IPS-18c (cell line): Measurements from ENCODE around the gene GDF7.

ENCODE experiments used
- H3K4me3 ChIP-seq: 2 replicates; pipeline ENCODE4 v1.7.0; 2013; ENCODE audit warnings: low read depth, mild to moderate bottlenecking, low read length, moderate library complexity; ENCODE audit not compliant: insufficient read depth
- H3K9me3 ChIP-seq: one replicate; pipeline ENCODE4 v1.6.1; 2013; ENCODE audit warnings: mild to moderate bottlenecking, low read length, moderate library complexity; ENCODE audit not compliant: control insufficient read depth, insufficient read depth

The GDF7 gene

DNA sequence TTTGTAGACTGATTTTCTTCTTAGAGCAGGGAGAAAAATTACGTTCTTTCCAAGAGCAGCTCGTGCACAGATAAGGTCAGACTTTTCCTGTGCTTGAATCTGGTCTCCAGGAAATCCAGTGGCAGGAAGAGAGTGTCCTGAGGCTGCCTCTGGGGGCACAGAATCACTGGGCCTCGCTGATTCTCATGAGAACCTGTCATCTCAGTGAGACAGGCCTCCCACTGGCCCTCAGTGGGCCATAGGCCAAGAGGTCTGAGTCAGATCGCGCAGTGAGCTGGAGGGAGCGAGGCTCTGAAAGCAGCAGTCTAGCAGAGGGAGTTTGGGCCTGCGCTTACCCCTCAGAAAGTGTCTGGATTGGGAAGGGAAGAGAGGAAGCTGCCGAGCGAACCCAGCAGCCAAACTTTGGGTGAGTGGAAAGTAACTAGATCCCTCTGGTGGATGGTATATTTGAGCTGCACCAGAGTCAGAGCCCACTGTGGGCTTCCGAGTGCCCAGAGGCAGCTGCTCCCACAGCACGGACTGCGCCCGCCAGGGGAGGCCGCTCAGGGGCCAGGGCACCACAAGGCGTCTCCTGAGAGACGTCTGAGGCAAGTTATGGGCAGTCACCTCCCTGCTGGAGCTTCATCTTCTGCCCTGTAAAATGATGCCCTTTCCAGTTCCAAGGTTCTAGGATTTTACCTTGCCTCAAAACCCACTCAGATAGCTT lies 8.2 kb downstream of the GDF7 start:
- Histone ChIP-seq H3K4me3 (no peak overlapping the region), H3K9me3 (no peaks in the 10 kb centered on the region)

DNA sequence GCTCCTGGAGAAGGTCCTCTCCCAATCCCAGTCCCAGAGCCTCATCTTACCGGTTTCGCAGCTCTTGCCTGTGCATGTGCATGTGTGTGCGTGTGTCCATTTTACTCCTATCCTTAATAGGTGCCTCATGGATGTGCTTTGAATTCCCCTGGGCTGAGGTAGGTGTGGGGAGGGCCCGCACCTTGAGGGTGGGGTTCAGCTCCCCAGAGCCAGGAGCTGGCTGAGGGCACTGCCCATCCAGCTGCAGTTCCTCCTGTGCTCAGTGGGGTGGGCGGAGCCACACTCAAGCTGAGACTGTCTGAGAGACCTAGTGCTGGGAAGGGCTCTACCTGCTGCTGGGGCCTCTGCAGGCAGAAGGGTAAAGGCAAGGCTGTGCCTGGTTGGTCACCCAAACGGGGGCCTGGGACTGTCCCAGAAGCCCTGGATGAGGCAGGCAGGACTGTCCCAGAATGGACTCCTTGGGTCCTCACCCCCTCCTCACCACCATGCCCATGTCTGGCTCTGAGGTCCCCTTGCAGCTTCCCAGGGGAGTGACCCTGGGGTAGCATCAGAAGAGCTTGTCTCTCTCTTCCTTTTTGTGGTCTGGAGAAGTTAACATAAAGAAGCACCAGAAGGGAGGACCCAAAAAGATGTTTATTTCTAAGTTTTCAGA lies 8.9 kb downstream of the GDF7 start:
- Histone ChIP-seq H3K4me3 (no peak overlapping the region), H3K9me3 (no peaks in the 10 kb centered on the region)

DNA sequence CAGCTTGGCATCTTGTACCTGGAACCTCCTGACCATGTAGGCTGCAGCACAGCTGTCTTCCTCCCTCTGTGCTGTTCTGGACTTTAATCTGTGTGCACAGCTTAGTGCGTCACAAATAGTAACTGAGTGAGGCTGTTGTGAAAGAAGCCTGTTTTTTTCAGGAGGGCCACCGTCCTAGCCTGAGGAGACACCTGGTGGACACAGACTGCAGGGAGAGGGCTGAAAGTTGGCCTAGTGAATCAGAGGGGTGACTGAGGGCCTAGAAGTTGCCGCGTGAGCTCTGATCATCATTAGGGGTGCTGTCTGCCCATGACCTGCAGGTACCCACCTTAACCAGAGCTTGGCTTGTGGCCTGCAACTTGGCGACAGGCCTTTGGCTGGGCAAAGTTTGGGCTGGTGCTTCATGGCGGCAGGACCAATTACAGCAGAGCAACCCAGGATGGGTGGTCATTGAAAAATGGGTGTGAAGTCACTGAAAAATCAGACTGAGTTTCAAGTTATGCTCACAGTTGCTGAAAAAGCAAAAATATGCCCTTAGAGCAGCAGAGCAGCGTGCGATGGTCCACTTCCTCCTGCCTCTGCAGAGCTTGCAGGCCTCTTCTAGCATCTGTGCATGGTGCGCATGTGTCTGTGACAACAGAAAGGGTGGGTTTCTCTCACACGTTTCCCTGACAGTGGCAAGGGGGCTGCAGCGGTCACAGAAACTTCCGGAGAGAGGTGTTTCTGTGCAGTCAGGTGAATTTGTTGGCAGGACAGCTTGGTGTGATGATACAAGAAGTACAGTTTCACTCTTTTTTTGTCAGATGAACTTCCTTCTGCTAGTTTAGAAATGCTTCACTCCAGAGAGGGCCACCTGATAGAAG lies 9.6 kb downstream of the GDF7 start:
- H3K4me3 ChIP-seq, result no peak overlapping the region

DNA sequence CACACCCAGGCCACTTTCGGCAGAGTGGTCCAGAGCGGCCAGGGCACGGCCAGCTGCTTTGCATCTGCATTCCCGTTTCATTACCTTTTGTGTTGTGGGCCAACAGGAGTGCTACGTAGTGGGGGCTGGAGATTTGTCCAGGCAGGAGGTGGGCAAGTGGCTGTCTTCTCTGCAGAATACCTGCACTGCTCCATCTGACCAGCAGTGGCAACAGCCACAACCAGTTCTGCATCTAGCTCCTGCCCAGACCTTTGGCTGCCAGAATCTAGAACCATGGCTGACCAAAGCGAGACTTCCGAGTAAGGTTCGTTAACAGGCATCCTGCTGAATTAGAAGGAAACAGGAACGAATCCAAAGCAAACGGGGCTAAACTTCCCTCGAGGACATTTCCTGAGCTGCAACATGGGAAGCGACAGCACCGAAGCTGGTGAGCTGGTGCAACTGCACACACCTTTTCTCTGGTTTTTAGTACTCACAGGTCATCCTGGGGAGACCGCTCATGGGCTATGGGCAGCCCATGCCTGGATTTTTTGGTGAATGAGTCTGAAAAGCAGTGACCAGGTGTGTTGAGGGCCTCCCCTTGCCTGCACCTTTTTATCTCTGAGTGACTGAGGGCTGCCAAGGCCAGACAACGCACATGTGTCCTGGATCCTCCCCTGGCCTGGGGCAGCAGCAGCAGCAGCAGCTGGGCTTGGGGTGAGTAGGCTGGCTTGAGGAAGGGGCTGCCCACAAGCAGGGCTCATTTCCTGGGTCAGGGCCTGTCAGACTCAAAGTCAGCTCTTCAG lies 10.5 kb downstream of the GDF7 start:
- Histone ChIP-seq H3K9me3 (no peaks in the 10 kb centered on the region), H3K4me3 (no peak overlapping the region)

More for the DNA sequence above, 9.6 kb downstream of the GDF7 start:
- no peaks in the 10 kb centered on the region for H3K9me3 ChIP-seq

DNA sequence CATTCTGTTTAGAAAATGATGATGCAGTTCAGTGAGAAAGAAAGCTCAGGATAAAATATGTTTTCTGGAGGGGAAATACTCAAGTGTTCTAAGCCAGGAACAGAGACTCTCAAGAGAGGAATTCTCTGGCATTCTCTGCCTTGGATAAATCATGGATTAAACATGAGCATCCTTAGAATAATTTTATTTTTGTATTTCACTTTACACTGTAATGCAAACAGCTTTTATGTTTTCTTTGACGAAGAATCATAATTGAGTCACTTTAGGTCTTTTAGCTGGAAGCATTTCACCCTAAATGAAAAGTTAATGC lies 11.1 kb downstream of the GDF7 start:
- Histone ChIP-seq H3K9me3 (no peaks in the 10 kb centered on the region), H3K4me3 (no peak overlapping the region)

DNA sequence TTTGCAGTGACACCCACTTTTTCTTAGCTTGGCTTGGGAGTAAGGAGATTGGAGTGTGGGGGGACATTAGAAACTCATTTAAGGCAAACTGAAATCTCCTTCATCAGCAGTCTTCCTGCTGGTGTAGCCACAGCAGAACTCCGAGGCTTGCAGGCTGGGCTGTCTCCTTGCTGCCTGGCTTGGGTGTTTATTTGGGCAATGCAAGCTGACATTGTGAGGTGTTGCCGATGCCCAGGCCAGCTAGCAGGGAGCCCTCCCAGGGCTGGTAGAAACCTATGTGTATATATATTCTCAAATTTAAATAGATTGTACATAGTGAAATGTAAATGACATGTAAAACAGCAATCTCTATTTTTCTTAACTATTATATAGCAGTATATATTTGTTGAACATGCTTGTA lies 11.8 kb downstream of the GDF7 start:
- Histone ChIP-seq H3K4me3 (no peak overlapping the region), H3K9me3 (no peaks in the 10 kb centered on the region)

DNA sequence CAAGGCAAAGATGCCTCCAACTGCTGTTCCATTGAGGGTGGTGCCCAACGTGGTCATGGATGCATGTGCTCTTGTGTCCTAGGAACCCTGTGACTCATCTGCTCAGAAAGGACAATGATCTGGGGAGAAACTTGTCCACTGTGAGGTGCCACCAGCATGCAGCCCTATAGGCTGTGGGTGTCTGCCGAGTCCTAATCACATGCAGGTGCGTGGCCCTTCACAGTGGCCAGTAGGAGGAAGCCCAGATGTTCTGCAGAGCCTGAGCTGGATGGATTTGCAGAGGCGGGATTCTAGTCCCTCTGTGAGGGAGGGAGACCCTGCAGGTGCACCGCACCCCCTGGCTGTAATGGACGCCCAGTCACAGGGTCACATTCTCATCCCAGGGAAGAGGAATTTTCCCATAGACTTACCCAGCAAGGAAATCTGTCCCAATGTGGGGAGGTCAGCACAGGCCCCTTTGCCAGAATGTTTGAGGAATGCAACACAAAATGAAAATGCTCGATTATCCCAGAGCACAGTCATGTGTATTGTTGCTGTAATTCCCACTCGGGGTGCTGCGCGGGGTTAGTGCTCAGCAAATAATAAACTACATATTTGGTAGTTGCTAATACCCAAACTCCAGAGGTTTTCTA lies 13.9 kb downstream of the GDF7 start:
- Histone ChIP-seq H3K9me3 (no peaks in the 10 kb centered on the region), H3K4me3 (no peak overlapping the region)

DNA sequence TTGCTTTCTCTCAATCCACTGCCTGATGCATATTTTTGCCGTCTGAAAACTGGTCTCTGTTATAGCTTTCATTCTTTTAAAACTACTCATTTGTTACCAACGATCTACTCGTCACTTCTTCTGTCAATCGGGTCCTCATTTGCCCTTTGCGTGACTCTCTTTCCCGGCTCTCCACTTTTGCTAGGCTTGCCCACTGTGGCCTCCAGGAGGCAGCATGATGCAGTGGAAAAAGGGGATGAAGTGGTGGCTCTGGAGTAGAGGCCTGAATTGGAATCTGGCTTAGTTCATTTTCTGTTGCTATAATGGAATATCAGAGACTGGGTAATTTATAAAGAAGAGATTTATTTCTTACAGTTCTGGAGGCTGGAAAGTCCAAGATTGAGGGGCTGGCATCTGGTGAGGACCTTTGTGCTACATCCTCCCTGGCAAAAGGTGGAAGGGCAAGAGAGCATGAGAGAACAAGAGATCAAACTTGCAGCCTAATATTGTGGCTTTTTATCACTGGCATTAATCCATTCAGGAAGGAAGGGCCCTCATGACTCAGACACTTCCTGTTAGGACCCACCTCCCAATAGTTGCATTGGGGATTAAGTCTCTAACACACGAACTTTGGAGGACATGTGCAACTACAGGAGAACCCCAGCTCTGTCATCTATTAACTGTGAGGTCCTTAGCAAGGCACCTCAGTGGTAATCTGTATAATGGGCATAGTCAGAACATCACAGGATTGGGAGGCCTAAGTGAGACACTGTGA lies 15.4 kb downstream of the GDF7 start:
- H3K9me3 ChIP-seq, result no peaks in the 10 kb centered on the region

DNA sequence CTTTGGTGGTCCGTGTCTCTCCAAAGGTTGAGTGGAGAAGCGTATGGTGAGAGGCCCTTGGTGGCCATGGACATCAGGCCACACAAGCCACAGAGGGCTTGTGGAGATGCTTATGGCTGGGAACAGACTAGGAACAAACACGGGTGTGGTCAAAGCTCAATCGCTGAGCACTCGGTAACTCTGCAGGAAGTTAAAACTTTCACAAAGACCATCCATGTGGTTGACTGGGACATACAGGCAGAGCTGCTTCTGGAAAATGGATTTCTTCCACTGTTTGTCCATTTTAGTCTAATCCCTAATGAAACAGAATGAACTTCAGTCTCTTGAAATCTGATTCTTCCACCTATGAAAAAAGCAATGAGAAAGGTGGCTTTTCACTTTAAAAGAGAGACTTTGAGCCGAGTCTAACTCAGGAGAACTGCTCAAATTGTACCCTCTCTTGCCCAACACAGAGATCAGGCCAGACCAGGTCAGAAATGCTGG lies 17.7 kb downstream of the GDF7 start:
- no peaks in the 10 kb centered on the region for H3K9me3 ChIP-seq
- no peak overlapping the region for H3K4me3 ChIP-seq

More for the DNA sequence above, 15.4 kb downstream of the GDF7 start:
- H3K4me3 ChIP-seq, result no peak overlapping the region

DNA sequence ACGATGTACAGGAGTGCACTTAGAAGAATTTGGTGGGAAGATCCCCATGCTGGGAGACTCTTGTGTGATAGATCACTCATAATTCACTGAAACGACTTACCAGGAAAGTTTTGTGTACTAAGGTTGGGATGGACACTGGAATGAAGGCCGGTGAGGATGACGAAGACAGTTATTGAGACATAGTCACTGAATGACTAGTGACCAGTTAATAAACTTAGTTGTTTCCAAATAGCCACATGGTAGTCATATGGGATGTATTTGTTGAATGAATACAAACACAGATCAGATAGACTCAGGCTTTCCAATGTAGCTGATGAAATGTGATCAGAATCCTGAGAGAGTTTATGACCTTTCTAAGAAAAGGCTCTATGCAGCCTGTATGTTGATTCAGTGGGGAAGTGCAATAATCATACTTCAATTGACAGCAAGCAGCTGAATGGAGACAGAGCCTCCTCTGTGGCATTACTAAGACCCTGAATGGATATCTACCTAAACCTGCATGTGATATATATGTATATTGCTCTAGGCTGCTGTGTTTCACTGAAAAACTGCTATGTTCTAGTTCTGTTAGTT lies 20.4 kb downstream of the GDF7 start:
- Histone ChIP-seq H3K4me3 (no peak overlapping the region), H3K9me3 (no peaks in the 10 kb centered on the region)

DNA sequence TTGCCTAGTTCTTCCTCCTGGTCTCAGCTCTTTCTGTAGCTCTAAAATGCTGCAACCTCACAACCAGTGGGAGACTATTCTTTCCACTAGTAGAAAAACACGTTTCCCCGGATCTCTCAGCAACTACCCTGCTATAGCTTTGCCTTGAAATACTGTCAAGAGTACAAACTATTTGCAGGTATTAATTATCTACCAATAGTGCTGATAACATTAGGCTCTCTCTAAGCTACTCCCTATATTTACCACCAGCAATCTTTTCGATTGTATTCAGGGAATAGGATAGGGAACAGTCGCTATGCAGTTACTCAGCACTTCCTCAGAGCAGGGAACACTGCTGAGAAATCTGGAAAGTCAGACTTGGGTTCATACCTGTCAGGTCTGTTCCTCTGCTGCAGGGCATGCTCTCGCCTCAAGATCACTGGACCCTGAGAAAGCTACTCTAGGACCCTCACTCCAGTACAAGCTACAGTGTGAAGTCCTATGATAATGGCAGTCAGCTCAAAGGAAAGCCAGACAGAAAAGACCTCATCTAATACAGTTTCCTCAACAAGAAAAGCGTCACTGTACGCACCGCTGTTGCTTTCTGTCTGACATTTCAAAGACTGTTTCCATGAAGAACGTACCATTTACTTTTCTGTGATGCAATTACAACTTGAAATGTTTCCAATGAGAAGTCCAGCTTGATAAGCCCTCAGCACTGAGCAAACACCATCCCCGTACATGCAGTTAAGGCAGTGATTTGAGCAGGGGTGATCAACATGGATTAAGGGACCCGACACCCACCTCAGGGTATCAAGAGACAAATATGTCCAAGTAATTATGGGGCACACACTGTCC lies 22.7 kb downstream of the GDF7 start:
- Histone ChIP-seq H3K9me3 (no peaks in the 10 kb centered on the region), H3K4me3 (no peak overlapping the region)

DNA sequence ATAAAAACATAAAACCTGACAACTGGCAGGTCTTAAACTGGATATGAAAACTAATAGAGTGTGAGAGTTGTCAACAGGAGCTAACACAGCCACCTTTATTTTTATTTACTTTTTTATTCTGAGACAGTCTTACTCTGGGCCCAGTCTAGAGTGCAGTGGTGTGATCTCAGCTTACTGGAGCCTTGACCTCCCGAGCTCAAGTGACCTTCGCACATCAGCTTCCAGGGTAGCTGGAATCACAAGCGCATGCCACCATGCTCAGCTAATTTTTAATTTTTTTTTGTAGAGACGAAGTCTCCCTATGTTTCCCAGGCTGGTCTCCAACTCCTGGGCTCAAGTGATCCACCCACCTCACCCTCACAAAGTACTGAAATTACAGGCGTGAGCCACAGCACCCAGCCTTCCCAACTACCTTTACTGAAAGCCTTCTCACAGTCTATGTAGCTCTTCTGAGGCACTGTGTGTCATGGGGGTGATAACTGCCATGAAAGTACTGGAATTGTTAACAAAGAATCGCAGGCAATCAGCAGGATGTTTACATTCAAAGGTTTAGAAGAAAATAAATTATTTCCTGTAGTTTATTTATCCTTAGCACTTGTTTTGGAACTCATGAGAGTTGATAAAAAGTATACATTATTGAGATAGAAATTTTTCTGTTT lies 24.3 kb downstream of the GDF7 start:
- no peaks in the 10 kb centered on the region for H3K9me3 ChIP-seq
- no peak overlapping the region for H3K4me3 ChIP-seq

DNA sequence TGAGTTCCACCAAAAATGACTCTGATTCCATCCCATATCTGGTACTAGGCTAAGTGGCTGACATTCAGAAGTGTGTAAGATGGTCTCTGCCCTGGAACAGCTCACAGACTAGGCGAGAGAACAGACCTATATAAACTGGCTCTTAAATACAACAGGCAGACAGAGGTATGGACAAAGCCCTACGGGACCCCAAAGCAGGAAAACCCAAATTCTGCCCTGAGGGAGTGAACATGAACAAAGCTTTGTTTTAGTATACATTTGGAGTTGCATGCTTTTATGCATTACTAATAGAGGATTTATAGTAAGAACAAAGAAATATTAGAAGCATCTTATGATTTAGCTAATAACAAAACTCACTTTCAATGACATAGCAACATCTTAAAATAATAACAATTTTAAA lies 25.1 kb downstream of the GDF7 start:
- H3K9me3 ChIP-seq, result no peaks in the 10 kb centered on the region
- no peak overlapping the region for H3K4me3 ChIP-seq

DNA sequence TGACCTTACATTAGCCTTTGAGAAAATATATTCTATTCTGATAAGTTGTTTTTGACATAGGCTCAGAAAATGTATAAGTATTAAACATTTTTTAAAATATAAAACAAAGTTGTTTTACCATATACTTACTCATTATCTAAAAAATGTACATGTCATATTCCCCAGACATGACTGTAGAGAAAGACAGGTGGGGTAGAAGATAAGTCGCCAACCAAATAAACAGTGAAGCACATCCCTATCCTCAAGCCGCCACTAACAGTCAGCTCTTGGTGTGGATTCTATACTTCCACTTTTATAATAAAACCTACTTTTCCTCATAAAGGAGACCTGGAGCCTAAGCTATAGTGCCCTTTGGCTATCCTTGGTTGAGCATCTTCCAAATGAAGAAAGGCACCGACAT lies 26.4 kb downstream of the GDF7 start:
- Histone ChIP-seq H3K4me3 (no peak overlapping the region), H3K9me3 (no peaks in the 10 kb centered on the region)

DNA sequence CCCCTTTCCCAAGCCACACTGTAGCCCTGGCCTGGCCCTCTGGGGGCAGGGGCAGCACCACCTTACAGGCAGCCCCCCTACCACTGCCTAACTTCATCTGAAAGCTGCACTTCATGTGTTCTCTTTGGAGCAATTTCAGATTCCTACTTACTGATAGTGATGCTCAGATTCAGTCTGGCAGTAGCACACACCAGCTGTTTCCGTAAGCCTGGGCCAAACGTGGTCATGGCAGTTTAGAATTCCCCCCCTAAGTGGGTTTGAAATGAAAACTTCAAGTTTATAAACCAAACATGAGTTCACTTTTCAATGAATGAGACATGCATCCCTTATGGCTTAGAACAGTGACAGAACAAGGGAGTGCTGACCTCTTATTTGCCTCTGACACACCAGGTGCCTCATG lies 29.4 kb downstream of the GDF7 start:
- H3K9me3 ChIP-seq, result no peaks in the 10 kb centered on the region
- H3K4me3 ChIP-seq, result no peak overlapping the region
